NCI-H187 treated with DMSO at 0.1 percent for 48 hours (cell line): ENCODE results near the gene PITPNB.

Experiments used
- DNase-seq: peaks from one replicate; lab custom pipeline; 2025; lab: John Stamatoyannopoulos, UW

PITPNB gene

DNA sequence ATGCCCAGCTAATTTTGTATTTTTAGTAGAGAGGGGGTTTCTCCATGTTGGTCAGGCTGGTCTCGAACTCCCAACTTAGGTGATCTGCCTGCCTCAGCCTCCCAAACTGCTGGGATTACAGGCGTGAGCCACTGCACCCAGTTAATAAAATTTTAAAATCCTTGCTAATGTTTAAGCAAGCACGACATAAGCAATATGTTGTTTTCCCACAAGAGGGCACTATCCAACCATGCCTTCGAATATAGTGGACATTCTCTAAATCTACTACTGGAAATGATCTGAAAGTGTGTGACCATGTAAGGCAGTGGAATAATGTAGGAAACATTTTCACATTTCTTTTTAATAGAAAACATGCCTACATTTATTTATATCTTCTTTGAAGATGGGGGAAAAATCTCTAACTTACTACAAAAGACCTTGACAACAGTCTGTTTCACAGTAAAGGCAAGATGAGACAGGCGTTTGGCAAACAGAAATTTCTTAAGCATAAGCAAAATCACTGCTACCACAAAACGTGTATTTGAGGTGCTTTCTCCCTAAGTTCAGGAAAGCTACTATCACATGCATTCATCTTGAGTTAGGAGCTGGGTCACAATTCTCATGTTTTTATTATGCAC is 38.2 kb downstream of the PITPNB start:
- DNase-seq: no peak

DNA sequence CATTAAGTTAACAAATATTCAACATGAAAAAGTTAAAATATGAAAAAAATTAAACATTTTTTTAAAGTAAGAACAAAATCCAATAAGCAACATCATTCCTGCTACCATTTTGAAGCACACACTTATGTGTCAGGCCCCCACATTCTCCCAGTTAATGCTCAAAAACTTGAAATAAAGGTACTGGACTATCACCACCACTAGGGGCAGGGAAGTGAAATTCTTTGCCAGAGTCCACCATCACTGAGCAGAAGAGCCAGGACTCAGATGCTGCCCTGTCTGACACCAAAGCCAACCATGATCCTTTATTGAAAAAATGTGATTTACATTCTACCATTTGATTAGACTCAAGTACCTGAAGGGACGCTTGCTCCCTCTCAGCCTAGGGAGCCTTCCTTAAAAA is 39.1 kb downstream of the PITPNB start:
- no peak for DNase-seq

DNA sequence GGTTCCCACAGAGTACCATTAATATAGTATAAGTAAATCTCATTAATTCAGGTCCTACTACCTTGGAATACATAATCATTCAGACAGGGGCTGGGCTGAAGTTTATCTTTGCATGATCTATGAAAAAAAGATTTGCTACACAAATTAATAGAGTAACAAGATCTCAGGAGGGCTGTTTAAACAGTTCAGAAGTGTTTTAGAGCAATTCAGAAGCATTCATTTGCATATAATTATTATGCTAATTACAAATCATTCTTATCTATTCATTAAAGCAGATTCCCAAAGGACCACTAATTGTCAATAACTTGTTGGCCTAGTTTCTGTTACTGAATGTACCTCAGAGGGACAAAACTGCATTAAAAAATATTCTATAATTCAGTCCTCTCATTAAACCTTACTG is 40.5 kb downstream of the PITPNB start:
- no peak for DNase-seq

DNA sequence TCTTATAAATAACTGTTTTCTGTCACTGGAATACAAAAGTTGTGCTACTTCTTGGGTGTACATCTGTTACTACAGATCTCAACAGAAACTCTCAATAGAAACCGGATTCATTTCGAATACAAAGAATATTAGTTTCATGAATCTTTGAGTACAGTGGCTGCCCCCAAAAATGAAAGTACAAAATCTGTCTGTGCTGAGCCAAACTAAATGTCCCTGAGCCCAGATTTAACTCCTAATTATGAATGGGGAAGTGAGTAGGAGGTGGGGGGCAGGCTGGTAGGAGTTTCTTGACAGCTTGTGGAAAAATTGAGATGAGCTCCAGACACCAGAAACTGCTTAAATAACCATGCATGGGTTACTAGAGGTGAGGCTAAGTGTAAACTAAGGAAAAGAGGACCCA is 41.6 kb downstream of the PITPNB start:
- no peak for DNase-seq

DNA sequence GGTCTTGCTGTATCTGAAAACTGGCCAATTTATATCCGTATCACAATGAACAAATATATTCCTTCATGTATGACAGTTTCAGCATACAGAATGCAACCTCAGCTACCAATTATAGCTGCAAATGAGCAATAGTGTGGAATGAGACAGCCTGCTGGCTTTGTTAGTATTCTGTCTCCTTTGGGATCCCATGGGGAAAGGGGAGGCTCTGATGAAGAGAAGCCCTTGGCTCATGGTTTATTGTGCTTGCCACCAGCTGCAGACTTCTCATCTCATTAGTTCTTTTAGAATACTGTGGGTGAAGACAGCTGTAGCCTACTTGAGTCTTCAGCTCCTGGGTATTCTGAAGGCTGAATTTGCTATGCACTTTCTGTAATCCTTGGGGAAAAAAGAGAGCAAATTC is 42.4 kb downstream of the PITPNB start:
- peak; percentile 31 for DNase-seq

DNA sequence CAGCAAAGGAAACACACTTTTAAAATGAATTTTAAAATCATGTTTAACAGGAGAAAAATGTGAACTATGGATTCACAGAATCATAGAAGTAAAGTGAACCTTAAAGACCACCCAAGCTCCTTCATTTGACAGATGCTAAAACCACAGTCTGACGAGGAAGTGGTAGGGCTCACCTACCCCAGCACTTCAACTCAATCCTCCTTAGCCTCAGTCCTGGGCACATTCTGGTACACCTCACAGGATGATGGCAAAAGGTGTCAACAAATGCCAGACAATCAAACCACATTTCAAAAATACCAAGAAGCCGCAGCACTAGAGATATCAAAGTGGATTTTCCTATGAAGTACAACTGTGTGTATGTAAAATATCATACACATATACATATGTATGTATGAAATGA is 43.1 kb downstream of the PITPNB start:
- DNase-seq: no peak

DNA sequence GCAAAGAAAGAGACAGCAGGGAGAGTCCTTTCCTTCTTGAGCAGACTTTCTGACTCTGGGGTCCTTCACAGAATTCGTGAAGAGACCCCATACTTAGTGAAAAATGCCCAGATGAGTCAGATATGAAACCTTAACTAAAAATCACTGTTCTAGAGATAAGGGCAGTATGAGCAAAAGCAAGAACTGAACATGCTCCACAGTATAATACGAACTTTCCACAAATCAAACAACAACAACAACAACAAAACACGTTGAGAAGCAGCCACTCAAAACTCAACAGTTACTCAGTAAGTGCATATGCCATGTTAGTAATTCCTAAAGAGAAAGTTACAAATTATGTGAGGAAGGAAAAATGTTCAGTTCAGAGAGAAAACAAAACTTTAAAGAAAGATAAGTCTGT is 44.3 kb downstream of the PITPNB start:
- no peak for DNase-seq

DNA sequence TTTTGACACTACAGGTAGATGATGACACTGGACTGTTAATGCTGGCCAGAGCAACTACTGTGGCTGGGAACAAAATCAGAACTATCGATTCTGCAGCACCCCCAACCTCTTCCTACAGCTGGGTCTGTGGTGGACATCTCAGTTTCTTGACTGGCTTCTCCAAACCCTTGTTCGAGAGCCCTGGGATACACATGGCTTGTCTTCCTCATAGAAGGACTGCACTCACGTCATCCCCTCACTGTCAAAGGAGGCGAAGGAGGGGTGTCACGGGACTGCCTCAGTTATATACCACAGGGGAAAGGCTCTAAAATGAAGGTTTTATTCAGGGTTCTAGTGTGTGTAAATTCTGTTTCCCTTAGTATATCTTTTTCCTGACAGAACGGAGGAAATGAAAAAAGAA is 44.9 kb downstream of the PITPNB start:
- no peak for DNase-seq

DNA sequence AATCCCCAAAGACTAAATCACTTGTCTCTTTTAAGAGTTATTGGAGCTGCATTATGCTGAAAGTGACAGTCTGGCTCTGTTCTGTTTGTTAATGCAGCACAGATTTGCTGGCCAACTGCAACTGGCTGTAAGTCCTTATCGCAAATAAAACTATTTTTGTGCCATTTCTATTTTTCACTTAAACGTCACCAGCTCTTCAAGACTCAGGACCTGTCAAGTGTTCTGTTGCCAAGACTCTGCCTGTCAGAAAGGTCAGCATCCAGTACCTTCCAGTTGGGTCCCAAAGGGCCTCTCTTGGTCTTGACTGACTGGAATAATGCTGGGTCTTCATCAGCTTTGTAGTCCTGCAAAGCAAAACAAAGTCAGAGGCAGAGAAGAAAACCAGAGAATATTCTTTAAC is 45.6 kb downstream of the PITPNB start:
- DNase-seq: no peak

DNA sequence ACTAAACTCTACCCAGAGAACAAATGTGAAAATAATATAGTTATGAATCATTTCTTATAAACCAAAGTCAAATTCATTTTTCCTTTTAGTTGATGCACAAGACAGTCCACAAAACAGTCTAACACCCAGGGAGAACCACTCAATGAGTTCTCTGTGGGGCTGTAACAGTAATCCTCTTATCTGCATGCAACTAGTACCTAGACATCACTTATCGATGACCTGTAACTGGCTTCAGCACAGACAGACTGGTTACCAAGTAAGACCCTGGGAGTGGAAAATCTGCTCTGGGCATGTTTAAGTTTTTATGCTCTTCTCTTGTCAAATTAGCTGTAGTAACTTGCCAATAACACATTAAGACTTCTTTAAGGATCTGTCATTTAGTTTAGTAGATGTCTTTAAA is 46.6 kb downstream of the PITPNB start:
- no peak for DNase-seq

DNA sequence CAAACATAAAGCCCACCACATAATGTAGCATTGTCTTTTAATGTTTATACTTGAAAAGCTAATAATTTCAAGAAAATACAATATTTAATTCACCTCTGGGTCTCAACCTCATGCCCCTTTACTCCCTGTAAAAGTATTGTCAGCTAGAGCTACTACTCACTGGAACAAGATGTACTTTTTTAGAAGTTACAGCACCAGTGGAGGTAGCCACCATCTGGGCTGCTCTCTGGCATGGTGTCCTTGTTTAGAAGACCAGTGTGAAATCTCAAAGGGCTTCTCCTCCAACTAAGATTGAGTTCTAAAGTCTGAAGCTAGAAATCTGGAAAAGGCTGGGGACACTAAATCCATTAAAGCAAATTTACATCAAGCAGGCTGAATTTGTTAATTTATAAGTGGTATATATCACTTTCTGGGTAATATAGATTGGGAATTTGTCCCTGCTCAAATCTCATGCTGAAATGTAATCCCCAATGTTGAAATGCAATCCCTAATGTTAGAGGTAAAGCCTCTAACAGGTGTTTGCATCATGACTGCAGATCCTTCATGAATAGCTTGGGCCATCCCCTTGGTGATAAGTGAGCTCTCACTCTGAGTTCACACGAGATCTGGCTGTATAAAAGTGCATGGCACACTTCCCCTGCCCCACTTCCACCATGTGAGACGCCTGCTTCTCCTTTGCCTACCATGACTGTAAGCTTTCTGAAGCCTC is 47.6 kb downstream of the PITPNB start:
- no peak for DNase-seq

DNA sequence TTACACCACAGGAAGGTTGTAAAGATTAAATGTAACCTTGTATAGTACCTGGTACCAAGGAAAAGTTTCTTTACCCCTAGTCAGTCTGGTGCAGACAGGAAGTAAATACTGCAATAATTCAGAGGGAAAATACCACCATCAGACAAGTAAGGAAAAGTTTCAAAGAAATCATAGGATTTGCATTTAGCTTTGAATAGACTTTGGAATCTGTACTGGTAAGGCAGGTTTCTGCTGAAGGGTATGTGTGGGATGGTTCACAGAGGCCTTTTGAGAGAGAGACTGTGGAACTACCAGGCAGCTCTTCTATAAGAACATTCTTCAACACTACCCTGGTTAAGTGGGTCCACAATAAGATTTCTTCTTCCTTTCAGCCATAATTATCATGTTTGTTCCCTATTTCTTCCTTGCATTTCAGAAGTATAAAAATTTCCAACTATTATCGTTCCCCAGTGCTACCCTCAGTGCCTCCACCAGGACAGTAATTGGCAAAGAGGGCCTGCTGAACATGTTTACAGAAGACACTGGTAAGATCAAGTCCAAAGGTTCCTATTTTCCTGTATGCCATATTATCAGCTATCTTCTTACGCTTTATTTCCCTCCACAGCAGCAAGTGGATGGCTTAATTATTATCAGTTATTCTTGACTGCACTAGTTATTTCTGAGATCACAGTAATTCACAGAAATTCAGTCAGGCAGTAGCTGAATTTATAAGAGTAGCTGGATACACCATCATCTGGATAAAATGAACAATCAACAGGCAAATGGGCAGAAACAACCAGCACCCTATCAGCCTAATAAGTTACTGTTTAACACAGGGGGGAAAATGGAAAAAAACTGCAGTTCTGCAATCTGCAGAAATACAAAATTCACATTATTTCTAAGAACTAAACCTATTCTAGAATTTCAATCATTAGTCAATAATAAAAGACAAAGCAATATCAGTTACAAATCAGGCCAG is 48.5 kb downstream of the PITPNB start:
- no peak for DNase-seq

DNA sequence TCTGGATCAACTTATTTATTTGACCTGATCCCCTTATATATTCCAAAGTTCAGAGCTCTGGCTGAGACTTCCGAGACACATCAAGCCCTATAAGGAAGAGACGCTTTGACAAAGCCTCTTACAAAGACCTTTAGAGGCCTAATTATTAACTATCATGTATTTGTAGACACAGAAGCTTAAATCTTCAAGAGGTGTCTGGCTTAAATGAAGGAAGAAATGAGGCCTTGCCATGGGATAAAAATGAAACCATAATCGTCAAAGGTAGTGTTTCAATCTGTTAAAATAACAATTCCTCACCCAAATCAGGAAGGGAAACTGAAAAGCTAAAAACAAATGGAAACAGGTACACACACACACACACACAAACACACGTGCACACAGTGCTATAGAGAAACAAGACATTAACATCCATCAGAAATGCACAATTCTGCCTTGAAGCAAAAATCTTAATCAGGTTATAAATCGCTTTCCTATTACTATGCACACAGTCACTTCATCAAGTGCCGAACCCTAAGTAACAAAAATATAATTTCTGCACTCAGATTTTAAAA is 50.2 kb downstream of the PITPNB start:
- DNase-seq: no peak

DNA sequence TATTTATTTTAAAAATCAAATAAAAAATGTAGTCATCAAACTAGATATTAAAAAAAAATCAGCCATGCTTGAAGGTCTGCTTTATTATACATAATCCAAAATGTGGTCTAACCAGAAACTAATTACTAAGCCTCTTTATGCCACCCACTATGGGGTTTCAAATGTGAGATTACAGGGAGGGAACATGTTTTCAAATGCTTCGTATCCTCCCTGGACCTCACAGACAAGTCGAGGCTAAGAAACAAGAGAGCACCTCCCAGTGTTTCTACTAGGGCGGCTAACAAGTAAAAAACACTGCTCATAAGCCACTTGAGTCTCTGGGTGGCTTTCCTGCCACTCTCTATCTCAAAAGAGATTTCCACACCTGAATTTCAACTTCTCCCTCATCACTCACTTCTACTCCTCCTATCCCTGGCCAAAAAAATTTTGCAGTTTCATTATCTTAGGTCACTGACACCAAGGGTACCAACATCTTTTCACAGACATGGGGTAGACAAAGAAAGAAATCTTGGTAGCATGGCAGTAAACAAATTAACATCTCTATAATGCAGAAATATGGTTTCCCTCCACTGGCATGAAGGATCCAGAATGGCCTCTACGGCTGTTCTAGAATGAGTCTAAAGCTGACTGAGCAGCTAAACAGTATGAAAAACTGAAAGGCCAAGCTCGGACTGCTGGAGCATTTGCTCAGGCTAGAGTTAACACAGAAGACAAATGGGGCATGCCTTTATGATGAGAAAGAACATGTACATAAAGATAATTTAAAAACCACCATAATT is 50.9 kb downstream of the PITPNB start:
- no peak for DNase-seq

DNA sequence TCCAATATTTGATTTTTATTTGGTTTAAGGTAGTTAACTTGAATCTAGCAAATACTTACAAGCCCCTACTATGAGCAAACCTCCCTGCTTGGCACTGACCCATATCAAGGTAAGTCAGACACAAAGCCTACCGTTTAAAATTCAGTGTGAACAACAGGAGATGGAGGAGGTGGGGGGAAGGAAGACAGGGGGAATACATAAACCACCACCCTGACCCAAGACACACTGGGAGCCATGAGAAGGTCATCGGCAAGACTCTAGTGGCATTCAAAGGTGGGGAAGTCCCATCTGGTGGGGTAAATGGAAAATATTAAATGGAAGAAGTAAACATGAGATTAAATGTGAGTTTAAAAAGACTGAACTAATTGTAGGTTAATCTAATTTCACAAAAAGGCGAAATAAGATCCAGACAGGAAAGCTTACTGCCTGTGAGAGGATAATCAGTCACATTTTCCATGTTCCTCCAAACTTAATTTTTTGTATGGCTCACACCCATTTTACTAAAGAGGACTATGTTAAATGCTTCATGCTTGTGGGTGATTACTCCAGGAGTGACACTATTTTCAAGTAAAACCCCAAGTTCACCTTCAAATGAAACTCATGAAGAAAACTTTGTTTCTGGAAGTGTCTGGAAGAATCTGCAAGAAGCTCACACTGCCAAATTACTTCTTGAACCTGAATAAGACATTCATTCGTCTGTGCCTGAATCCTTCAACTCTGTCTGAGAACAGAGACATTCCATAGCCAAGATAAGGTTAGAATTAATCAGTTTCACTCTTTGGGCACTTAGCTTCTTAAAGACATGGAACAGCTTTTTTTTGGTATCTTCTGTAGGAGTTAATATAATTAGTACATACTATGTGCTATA is 51.7 kb downstream of the PITPNB start:
- no peak for DNase-seq

DNA sequence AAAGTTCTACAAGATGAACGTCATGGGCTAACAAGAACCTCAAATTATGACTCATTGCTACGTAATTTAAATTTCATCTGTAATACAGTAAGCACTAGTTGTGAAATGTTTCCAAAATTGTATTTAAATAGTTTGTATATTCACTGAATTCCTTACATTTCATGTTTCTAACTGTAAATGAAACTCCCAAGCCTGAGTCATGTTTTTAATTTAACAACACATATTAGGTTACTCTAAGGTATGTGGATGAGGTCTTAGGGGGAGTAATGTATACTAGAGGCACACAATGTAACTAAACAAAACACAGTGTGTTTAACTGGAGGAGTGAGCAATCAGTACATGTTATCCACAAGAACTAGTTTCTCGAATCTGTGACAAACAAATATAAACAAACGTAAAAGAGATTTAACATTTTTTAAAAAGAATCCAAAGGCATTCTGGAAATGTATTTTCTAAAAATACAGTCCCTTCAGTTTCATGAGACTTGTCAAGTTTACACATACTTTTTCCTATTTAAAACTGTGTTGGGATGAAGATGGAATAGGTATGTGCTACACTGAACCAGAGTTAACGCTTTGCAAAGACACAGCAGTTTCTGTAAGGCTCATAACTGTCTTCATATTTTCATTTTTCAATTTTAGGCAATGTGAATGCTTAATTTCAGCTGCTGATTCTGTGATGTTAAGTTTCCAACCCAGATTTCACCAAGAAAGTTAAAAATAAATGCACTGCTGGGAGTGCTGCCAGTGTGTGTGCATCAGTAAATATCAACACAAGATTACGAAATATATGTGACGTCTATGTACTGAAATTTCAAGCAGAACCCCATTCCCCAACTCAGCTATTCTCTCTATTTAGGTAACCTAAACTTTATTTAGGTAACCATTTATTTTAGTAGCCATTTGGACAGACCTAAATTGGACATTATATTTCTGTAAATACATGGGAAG is 52.6 kb downstream of the PITPNB start:
- DNase-seq: no peak

DNA sequence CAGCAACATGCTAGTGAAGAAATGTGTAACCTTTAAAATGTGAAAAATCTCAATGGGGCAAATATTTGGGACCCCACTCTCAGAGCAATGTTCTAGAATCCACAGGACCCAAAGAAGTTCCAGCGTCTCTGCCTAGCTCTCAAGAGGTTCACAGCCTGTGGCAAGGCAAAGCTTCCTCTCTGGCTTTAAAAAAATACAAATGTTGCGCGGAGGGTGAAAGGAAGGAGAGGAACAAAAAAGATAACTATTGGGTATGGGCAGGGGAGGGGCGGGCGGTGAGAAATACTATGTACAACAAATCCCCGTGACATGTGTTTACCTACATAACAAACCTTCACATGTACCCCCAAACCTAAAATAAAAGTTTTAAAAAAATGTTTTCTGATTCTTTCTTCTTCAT is 53.6 kb downstream of the PITPNB start:
- DNase-seq: no peak

DNA sequence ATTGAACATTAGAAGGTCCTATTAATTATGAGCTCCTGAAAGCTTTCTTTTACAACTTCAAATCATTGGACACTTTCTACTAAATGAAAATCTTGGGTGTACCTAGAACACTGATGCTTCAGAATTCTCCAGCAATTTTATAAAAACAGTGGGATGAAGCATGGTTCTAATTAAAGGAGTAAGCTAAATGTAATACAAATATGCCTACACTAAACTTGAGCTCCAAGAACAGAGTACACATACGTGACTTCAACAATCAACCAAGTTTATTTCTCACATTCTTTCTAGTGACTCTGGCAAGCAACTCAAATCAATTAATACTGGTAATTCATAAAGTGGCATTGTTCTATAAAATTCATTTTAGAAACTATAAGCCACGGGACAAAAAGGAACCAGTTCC is 55.5 kb downstream of the PITPNB start:
- no peak for DNase-seq

DNA sequence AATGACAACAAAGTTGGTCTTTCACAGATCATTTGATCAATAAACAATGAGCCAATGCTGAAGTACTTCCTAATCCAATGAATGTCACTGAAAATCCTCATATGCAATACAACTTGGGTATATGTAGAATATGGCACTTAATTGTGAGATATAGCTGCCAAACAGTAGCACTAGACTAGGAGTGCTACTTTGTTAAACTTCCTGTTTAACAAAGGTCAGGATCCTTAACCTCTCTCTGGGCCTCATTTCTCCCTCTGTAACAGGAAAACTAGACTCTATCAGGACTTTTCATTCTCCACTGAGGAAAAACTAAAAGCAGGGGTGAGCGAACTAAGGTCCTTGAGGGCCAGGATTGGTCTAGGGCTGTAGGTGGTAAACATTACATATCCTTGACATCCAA is 56.1 kb downstream of the PITPNB start:
- DNase-seq: no peak

DNA sequence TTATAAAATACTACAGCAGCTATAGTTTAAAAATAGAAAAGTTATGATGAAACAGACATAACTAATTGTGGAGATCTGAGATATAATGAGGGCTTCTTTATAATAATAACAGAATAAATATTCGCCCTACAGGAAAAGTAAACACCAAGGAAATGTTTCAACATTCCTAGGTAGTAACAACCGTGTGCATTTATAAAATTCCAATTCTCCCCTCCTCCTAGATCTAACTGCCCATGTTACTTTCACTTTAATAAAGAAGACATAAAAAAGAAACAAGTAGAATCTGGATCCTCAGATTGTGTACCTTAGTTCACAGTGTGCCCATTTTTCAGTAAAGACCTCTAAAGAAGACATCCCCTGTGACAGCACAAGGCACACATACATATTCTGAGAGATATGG is 59.7 kb downstream of the PITPNB start:
- DNase-seq: no peak
